GM19463 (cell line): Measurements from ENCODE around the gene CAMK1D.

Experiments used
- ATAC-seq: cut with Tn5 transposase; IDR thresholded peaks from one replicate; pipeline ENCODE4 v1.9.1; 2021; ENCODE audit warnings: mild to moderate bottlenecking, moderate library complexity; ENCODE audit not compliant: unreplicated experiment

CAMK1D gene

DNA sequence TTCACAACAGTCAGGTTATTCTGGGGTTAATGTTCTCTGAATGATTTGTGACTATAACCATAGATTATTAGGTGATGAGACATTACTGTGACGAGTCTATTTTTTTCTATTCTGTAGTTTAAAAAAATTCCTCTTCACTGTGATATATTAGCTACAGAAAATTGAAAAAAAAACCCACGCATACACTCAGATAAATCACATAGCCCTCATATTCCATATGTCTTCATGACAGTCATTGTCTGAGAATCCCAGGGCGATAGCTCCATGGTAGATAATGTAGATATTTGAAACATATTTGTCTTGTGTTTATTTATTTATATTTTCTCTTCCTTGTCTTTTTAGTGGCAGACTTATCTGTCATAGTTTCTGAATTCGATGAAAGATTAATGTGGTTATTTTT lies 110.0 kb downstream of the CAMK1D start:
- ATAC-seq, result no peak

DNA sequence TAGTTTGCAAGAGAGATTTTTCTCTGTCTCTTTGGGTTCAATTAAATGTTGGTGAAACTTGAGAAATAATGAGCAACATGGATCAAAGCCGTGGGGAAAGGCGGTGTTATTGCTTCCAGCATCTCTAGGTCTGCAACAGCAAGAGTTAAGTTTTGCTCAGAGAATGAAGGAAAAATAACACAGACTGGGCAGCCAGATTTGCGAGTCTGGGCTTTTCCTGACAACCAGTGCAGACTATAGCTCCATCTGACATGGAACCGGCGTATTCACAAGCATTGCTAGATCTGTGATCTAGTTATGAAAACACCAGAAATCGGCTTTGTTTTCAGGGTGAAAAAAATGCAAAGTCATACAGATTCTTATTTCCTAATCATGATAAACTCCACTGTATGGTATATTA lies 110.4 kb downstream of the CAMK1D start:
- ATAC-seq, result no peak

DNA sequence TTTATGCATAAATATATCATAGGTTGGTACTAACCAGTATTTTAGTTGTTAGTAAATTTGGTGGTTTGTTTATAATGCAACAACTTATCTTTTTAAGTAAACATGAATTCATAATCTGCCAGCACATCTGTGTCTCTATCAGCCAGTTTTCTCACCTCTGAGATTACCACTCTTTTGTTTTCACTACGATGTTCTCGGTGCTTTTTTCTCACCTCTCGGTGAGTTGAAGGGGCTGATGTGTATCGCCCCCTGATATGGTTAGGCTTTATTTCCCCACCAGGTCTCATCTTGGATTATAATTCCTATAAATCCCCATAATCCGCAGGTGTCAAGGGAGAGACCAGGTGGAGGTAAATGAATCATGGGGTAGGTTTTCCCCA lies 114.1 kb downstream of the CAMK1D start:
- no peak for ATAC-seq

DNA sequence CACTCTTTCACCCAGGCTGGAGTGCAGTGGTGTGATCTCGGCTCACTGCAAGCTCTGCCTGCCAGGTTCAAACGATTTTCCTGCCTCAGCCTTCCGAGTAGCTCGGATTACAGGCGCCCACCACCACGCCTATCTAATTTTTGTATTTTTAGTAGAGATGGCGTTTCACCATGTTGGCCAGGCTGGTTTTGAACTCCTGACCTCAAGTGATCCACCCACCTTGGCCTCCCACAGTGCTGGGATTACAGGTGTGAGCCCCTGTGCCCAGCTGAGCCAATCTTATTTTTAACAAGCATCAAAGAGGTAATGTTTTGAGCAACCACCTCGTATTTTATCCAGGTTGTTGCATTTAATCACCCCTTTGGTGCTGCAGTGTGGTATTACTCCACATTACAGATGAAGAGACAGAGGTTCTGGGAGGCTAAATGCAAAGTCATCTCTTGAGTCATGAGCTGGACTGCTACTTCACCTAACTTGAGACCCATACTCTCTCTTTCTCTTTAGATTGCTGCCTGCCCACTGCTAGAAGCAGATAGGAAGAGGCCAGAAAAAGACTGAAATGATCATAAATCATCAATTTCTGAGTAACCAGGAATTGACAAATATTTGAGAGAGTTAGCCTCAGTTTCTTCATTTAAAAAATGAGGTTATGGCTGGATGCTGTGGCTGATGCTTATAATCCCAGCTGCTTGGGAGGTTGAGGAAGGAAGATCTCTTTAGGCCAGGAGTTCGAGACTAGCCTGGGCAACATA lies 116.2 kb downstream of the CAMK1D start:
- ATAC-seq, result no peak

DNA sequence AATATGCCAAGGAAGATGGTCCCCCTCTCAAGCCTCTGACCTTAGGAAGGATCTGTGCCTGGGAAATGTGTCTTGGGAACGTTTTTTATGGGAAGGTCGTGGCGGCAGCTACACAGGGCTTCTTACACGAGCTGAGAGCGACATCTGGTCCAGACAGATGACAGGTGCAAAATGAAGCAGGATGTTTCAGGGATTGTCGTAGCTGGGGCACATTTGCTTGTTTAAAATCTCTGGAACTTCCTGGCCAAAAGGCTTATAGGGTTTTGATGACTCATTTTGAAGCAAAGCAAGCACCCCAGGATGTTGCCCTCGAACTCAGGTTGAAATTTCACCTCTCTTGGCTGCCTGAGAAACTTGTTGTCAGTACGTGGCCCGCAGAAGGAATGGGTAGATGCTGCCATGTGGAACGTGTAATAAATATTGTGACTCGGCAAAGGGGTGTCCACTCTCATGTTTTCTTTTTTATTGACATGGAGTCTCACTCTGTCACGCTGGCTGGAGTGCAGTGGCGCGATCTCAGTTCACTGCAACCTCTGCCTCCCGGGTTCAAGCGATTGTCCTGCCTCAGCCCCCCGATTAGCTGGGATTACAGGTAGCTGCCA lies 117.5 kb downstream of the CAMK1D start:
- ATAC-seq, result no peak

DNA sequence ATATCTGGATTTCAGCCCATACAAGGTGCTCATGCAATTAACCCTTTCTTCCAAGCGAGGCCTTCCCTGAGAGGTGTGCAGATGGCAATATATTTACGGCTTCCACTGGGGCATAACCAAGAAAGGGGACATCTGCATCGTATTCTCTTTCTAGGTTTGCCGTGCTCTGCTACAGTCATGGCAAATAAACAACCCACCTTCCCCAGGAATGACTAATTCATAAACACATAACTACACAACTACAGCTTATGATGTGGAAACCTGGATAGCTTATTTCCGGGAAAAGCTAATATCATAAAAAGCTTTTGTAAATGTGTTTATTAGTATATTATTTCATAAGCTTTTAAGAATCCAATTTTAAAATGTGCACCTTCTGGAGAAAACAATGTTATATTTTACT lies 120.0 kb downstream of the CAMK1D start:
- no peak for ATAC-seq

DNA sequence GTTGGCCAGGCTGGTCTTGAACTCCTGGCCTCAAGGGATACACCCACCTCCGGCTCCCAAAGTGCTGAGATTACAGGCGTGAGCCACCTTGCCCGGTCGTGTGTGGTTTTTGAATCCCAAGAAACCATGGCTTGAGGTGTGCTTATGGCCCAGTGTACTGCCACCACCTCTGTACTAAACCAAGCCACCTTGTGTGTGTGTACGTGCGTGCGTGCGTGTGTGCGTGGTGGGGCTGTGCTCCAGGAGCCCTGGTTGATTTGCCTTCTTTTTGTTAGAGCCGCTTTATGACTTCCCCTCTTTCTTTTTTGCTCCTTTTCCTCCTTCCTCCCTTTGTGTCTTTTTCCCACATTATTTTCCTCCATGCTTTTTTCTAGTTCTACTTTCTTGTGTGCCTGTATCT lies 121.4 kb downstream of the CAMK1D start:
- no peak for ATAC-seq

DNA sequence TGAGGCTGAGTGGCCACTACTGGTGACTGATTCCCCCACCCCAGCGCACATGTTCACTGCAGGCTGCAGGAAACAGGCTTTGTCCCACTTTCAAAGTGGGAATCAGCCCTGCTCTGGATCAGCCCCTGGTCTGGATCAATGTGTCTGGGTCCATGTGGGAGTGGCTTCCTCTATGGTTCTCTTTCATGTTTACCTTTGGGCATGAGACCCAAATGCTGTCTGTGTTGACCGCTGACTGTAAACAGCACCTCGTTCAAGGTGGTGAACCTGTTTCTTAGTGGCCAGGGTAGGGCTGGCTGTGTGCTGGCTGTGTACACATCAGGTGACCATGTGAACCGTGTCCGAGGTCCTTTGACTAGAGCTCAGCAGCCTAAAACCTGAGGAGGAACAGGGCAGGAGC lies 121.8 kb downstream of the CAMK1D start:
- no peak for ATAC-seq

DNA sequence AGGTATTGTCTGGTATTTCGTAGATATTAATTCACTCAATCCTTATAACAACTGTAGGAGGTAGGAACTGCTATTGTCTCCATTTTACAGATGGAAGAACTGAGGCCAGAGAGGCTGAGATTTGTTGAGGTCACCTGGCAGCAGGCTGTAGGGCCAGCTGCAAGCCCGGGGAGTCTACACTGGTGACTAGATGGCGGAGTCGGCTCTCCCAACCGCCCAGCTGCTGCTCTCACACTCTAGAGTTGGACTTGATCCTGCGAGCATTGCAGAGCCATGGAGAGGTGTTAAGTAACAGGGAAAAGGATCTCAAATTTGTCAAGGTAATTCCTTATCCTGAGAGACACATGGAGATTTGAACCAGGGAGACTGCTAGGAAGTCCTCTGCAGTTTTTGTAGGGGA lies 124.1 kb downstream of the CAMK1D start:
- ATAC-seq, result no peak

DNA sequence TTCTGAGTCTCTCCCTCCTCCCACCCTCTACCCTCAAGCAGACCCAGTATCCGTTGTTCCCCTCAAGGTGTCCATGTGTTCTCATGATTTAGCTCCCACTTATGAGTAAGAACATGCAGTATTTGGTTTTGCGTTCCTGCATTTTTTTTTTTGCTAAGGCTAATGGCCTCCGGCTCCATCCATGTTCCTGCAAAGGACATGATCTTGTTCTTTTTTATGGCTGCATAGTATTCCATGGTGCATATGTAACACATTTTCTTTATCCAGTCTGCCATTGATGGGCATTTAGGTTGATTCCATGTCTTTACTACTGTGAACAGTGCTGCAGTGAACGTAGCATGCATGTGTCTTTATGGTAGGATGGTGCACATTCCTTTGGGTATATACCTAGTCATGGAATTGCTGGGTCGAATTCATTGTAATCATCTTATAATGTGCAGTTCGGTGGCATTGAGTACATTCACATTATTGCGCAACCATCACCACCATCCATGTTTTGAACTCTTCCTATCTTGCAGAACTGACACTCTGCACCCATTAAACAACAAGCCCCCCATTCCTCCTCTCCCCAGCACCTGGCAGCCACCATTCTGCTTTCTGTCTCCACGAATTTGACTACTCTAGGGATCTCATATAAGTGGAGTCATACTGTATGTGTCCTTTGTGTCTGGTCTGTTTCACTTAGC lies 125.5 kb downstream of the CAMK1D start:
- ATAC-seq, result no peak

DNA sequence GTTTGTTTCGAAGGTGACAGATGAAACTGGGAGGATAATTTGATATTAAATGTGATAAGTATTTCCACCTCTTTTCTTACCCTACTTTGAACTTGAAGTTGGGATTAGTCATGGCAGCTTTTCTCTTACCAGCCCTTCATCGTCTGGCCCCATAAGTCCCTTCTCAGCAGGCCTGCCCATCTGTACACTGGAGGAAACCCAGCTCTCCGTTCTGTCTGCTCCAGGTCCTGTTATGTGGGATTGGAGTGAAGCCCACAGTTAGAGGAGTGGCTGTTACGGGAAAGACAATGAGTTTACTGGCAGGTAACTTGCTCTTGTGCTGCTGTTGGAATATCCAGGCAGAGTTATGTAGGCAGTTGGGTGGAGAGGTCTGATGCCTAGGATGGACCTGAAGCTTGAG lies 127.3 kb downstream of the CAMK1D start:
- ATAC-seq, result no peak

DNA sequence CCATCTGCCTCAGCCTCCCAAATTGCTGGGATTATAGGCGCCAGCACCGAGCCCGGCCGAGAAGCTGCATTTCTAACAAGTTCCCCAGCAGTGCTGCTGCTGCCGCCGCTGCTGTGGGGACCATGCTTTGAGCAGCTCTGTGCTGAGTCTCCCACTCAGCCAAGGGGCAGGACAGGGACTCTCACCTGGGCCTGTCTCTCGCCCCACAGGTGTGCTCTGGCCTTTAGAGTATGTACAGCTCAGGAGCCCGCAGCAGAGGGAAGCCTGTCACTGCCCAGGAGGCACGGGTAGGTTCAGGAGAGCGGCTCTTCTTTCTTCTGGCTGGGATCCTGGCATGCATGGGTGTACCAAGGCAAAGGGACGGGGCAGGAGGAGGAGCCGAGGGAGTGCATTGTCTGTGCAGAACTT lies 130.1 kb downstream of the CAMK1D start:
- no peak for ATAC-seq

DNA sequence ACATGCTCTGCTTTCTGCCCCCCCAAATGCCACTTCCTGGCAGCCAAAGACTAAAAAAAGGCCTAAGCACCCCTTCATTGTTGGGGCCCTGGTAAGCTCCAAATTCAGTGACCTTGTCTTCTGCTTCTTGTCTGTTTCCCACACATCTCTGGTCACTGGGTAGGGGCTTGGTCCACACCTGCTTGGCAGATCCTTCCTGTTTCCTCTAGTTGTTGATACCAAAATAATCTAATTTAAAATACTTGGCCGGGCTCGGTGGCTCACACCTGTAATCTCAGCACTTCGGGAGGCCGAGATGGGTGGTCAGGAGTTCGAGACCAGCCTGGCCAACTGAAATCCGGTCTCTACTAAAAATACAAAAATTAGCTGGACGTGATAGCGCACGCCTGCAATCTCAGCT lies 130.6 kb downstream of the CAMK1D start:
- ATAC-seq, result no peak

DNA sequence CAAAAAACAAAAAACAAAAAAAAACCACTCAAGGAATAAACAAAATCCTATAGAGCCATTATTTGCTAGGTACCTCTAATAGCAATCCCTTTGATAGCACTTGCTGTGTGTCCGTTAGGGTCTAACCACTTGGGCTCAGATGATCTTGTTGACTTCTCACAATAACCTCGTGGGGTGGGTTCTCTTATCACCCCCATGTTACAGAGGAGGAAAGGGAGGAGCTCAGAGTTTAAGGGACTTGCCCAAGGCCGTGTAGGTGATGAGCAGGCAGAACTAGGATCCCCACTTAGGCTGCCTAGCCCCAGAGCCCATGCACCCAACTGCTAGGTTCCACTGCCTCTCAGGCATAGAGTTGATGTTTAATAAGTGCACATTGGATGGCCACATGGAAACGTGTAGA lies 131.1 kb downstream of the CAMK1D start:
- ATAC-seq, result no peak

DNA sequence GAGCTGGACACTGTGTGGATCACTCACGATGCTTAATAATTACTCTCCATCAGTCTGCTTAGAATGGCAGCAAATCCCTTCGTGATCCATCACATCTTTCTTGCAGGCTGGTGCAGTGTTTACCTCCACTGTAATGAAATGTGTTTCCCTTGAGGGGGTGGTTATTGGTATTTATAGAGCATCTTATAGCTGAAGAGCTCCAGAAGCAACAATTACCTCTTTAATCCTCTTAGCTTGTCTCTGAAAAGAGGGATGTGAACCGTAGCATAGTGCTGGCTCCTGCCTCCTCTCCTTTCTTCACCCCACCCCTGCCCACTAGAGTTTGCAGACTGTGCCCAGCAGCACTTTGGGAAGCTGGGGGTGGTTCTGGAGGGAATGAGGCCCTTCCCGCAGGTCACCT lies 132.6 kb downstream of the CAMK1D start:
- no peak for ATAC-seq

DNA sequence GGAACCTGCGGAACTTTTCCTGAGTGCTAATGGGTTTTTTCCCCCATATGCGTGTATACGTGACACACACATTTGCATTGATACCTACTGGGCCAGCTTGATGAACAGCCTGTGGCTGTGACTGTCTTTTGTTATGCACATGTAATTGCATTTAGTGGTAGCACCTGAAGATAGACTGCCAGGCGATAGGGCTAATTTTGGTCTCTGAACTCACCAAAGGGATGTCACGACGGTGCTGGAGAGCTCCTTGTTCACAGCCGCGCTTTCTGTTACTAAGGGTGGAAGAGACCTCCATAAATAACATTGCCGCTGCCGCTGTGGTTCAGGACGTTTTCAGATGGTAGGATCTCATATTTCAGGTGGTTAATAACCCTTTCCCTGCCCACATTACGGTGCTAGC lies 133.2 kb downstream of the CAMK1D start:
- no peak for ATAC-seq

DNA sequence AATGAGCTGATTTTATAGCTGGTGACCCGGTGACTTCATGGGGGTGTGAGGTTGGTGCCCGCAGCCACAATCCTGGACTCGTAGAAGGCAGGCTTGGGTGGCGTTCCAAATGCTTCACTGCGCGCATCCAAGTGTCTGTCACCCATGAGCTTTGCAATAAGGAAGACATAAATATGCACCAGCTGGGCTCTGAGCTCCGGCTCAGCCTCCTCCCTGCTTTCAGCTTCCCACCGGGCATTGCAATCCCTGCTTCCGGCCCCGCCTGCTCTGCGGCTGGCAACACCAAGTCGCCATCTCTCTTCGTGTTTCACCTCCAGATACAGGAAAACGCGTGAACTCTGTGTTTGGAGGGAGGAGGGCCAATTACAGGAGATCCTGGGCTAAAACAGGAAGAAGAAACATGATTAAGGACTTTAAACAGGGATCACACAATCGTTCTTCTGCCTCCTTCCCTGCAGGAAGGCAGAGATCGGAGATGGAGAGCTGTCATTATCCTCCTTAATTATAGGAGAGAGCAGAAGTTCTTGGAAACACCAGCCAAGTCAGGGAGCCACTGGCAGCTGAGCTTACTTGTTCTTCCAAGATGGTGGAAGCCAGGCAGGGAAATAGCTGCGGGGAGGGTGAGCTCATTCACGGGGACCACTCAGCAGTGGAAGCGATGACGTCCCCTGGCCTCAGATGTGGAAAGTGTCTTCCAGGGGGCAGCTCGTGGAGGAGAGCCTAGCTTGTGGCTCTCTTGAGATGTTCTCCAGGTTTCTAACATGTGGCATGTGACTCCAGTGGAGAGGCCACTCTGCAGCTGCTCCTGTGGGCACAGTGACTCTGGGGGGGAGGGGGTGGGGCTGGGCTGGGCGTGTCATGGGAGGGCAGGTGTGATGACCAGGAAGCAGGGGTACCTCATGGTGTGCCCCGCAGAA lies 134.9 kb downstream of the CAMK1D start:
- no peak for ATAC-seq

DNA sequence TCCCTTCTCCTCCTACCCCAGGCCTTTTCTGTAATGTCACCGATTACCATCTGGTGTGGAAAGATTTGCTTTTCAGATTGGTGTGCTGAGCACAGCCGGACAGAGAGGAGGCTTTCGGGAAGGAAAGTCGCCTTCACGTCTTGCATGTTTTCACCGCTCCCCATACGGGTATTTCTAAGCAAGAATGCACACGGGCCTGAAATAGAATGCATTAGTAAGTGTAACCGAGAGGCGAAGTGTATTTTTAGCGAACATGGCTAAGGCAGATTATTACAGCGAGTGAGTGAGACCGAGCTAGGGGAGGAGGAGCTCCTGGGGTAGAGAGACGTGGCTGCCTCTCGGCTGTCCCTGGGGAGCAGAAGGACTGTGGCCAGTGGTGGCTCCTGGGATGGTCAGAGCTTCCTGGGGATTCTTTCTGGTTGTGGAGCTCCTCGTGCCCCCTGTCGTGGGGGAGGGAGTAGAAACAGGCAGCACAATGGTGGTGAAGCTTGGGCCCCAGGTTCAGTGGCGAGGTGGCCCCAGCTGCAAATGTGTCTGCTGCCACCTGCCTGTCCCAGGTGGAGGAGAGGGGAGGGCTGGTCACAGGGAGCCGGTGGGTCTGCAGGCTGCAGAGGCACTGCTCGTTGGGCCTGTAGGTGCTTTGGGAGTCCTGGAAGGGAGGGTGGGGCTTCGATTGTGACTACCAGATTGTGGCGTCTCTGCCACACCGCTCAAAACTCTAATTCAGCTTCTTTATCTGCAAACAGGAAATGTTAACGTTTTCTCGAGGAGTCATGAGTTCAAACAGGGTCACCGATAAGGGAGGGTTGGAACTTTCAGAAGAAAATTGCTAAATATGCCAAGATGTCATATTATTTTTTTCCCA lies 135.8 kb downstream of the CAMK1D start:
- no peak for ATAC-seq

DNA sequence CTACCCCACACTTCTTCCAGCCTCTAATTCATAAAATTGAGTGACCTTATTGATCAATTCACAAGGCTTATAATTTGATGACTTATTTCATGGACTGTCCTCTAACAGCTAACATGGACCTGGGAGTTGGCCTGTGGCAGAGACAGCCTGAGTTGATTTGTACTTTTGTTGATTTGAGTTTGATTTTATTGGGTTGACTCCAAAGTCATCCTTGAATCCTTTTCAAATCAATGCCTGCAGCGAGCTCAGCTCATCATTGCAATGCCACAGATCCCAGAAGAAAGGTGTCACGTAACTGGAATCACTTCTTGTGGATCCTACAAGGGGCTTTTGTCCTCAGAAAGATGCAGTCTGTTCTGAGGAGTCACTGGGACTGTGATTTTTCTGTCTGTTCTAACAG lies 138.0 kb downstream of the CAMK1D start:
- no peak for ATAC-seq

DNA sequence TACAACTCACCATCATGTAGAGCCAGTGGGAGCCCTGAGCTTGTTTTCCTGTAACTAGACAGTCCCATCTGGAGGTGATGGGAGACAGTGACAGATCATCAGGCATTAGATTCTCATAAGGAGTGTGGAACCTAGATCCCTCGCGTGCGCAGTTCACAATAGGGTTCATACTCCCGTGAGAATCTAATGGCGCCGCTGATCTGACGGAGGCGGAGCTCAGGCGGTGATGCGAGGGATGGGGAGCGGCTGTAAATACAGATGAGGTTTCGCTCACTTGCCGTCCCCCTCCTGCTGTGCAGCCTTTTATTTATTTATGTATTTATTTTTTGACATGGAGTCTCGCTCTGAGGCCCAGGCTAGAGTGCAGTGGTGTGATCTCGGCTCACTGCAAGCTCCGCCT lies 139.3 kb downstream of the CAMK1D start:
- no peak for ATAC-seq
